A204.1 (cell line): ENCODE data around the gene KCNMA1.
"Not testable (repeated sequence)": the region's sequence is repeated elsewhere in the genome, so short reads cannot be mapped to it uniquely, and the experiment has no call there.

Source experiments
- FAIRE-seq: peaks from 2 replicates; lab custom pipeline; 2012; peaks lifted over from hg19 to GRCh38; lab: Jason Lieb, UNC

The KCNMA1 gene

DNA sequence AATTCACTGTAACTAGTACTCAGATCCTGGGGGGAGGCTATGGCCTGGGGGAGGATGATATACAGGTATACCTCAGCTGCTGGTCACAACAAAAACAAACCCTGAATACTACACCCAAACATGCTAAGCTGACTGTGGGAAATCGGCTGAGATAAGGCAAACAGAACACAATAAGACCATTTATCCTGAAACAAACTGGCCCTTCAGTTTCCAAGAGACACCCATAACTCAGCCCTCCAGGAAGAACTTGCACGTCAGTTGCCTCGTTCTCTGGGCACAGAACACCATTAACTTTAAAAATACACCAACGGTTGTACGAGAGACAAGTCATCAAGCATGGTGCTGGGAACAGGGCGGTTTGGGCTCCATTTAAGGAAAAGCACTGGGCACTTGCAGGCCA lies 24.1 kb upstream of the KCNMA1 start:
- no peak for FAIRE-seq

DNA sequence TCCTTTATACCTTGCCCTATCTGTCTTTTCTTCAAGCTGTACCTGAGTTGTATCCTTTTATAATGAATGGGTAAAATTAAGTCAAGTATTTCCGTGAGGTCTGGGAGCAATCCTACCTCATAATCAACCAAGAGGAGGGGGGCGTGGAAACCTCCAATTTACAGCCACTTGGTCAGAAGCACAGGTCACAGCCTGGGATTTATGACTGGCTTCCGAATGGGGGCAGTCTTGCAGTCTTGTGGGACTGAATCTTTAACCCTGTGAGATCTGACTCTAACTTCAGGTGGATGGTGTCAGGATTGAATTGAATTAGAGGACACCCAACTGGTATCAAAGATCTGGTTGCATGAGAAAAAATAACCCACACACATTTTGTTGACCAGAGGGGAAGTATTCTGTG lies 23.5 kb upstream of the KCNMA1 start:
- FAIRE-seq: no peak

DNA sequence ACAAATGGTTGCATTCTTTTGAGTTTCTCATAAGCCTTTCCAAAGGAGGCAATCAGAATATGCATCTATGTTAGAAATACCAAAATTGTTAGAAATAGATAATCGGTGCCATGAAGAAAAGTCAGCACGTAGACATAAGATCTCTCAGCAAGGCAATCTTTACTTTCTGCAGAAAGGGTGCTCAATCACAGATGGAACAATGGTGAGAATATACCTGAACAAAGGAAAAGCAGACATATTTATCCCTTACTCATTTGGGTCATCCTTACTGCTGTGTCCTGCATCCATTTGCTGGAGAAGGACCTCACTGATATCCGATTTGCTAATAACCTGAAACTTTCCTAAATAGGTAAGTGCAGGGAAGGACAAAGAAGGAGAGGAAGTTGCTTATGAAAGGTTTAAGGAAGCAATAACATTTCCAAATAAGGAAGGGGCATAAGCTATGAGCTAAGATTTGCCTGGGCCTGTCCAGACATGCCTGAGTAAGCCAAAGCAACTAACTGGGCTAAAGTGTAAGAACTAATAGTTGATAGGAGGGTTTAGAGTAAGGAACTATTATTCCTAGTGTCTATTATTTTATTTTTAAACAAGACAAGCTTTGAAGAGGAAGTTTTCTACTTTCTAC lies 21.6 kb upstream of the KCNMA1 start:
- FAIRE-seq: not testable (repeated sequence)

DNA sequence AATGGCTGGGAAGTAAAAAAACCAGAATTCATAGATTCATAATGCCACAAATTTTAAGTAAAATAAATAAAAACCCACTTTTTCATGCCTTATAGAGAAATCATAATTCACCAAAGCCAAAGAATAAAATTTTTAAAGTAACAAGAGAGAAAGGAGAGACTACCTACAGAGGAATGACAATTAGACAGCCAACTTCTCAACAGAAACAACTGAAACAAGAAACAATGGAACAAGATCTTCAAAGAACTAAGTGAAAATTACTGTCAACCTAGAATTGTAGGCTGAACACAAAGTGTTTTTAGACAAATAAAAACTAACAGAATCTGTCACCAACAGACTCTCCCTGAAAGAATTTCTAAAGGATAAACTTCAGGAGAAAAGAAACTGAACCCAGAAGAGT lies 15.6 kb upstream of the KCNMA1 start:
- FAIRE-seq: no peak

DNA sequence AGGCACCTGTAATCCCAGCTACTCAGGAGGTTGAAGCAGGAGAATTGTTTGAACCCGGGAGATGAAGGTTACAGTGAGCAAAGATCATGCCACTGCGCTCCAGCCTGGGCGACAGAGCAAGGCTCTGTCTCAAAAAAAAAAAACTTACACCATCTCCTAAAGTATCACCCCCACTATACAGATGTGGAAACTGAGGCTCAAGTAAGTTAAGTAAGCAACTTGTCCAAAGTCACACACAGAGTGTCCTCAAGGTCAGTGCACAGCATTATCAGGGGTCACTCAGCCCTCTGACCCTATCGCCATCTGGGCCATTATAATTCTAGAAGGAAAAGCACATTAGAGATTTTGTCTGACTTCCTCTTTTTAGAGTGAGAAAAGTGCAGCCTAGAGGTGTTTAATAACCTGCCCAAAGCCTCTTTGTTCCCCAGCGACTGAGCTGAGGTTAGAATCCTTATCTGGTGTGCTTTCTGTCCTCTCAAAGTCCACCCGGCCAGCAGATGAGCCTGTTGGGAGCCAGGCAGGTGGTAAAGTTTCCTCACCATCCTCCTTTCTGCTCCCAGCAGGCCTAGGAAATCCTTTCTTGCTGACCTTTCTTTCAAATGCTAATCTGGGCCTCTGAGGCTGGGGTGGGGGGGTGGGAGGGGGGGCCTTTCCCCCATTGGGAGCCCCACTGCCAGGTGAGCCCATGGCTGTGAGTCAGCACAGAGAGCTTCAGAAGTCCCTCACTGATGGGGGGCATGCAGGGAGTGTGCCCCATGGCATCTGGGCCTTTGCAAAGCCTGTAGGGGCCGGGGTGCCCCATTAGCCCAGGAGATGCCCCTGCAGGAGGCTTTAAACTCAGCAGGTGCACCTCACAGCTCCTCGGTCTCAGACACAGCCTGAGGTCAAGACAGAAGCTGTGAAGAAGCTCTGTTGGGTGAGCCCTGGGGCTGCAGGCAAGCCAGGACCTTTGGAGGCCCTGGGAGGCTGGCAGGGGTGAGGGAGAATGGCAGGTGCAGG lies 12.0 kb upstream of the KCNMA1 start:
- no peak for FAIRE-seq

DNA sequence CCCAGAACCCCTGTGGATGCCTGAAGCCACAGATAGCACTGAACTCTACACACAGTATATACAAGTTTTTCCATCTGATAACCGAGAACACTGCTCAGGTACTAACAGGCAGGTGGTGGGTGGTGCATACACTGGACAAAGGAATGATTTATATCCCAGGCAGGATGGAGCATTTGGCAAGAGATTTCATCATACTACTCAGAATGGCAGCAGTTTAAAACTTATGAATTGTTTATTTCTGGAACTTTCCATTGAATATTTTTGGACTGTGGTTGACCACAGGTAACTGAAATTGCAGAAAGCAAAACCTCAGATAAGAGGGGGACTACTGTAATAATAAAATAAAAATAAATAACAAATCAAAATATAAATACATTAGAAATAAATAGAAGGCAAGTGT lies 10.9 kb upstream of the KCNMA1 start:
- no peak for FAIRE-seq

DNA sequence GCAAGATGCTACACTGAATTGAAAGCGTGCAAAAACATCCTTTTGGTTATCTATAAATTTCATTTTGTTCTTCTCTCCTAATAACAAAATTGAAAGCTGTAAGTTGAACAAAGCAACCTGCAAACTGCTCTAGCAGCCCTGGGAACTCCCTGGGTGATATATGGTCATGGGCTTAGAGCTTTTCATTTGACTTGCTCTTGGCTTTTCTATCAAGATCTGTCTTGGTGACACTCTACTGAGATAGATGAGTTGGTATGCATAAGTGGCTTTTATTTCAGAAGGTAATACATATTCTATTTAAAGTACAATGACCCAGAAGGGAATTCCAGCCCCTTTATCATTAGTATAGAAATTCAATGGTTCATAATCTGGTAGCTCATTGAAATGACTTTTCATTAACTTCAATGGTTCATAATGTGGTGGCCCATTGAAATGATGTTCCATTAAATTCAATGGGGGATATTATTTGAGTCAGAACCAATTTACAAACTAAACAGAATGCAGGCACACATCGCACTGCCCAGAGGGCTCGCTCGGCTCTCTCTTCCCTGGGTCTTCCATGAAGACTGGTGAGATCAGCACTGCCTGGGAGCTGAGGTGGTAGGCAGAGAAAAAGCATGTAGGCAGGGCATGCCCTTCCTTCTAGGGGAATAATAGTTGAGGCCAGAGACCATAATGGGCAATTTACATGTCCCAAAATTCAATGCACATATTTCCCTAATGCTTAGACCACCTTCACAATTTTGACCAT lies 10.1 kb upstream of the KCNMA1 start:
- no peak for FAIRE-seq

DNA sequence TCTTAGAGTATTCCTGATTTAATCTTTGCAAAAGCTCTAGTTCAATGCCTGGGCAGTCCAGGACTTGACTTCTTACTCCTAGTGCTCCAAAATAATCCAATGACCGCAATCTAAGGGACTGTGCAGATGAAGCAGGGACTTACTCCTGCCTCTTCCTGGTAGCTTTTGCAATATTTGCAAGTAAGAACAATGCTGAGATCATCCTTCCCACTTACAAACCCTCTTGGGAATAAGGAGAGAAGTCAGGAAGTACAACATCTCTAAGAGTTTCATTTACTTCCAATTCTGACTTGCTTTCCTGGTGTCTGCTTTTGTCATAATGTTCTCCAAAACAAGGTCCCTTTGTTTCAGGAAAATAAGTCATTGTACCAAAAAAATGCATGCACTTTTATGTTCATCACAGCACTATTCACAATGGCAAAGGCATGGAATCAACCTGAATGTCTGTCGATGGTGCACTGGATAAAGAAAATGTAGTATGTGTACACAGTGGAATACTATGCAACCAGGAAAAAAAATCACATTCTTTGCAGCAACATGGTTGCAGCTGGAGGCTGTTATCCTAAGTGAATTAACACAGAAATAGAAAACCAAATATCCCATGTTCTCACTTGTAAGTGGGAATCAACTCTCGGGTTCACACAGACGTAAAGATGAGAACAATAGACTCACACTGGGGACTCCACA lies 7.1 kb upstream of the KCNMA1 start:
- FAIRE-seq: no peak

DNA sequence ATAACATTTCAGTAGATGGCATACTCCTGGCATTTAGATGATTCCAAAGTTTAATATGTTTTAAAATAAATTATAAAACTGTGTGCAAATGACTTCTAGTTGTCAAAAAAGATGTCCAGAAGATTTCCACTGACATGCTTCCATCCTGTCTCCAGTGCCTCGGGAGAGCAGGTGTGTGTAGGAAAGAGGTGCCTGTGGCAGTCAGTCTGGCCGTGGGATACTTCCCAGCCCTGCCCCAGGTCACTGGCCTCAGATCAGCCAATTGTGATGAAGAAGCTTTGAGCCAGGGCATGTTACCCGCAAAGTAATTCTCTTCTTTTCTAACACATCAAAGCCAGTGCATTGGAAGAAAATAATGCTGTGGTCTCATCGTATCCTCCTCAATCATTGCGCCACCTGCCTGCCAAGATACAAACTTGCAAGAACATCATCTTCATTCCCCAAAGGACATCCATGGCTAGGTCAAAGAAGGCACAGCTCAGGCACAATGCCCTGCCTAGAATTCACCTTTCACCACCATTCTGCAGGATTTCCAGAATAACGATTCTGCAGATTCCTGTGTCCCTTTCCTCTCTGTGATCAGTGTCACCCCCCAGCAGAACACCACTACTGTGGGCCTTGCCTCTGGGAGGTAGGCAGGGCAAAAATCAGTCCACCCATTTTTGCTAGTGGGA lies 6.3 kb upstream of the KCNMA1 start:
- peak; percentile 23 for FAIRE-seq

DNA sequence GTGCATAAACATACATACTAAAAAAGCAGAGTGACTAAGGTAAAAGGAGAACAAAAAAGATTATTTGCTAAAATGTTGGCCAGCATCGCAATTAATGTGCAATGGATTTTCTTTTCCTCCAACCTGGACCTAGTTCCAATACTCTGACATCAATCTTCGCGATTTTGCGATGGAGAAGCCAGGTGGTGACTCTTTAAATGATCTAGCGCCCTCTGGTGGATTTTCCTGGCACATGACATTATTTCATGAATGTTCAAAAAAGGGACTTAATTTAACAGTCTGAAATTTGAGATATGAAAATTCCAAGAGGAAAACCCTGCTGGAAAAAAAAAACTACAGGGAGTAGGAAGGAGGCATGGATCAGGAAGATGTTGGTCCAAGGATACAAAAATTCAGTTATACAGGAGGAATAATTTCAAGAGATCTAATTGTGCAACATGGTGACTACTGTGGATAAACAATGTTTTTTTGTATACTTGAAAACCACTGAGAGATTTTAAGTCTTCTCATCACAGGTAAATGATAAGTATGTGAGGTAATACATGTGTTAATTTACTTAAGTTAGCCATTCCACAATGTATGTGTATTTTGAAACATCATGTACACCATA lies 4.3 kb upstream of the KCNMA1 start:
- FAIRE-seq: peak; percentile 98

DNA sequence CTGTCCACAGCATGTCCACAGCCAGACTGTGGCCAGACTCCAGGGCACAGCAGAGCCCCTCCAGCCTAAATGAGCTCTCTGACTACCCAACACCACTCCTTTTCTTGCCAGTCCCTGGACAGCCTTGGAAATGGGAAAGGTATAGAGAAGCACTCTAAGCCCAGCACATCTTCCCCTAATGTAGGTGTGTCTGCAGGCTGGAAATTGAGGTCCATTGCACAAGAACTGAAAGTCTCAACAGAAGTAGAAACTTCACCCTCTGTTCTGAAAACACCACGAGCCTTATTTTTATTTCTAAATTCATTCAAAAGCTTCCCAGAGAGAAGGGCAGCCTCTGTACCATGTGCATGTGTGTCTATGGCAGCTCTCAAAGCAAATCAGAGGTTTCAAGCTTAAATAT lies 3.7 kb upstream of the KCNMA1 start:
- FAIRE-seq: no peak

DNA sequence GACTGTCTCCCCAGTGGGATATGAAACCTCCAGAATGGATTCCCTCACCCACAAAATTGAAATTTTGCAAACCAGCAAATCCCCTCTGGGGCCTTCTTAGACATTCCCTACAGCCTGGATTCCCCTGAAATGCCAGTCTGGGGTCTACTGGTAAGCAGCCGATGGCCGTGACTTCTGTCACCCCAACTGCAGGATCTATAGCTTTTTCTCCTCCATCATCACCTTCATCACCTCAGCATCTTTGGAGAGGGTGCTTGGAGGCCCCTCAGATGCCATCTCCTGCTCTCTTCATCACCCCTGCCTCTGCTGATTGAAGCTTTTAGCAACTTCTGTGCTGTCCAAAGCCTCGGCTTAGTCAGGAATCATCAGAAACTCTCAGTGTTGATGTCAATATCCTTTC lies 2.6 kb upstream of the KCNMA1 start:
- no peak for FAIRE-seq

DNA sequence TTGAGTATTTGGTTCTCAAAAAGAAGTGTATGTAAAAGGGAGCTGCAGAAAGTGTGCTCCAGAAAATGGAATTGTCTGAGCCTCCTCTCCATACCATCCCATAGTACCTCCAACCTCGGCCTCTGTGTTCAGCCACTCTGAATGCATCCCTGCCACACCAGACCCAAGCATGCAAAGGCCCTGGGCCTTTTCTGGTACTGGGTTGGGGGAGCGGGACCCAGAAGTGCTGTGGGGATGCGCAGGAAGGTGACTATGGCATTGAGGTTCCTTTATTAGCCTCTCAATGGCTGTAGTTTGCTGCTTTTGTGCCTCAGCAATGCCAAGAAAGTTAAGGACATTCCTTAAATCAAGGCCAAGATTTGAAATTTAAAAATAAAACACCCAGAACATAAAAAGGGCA lies 2.1 kb upstream of the KCNMA1 start:
- FAIRE-seq: no peak

DNA sequence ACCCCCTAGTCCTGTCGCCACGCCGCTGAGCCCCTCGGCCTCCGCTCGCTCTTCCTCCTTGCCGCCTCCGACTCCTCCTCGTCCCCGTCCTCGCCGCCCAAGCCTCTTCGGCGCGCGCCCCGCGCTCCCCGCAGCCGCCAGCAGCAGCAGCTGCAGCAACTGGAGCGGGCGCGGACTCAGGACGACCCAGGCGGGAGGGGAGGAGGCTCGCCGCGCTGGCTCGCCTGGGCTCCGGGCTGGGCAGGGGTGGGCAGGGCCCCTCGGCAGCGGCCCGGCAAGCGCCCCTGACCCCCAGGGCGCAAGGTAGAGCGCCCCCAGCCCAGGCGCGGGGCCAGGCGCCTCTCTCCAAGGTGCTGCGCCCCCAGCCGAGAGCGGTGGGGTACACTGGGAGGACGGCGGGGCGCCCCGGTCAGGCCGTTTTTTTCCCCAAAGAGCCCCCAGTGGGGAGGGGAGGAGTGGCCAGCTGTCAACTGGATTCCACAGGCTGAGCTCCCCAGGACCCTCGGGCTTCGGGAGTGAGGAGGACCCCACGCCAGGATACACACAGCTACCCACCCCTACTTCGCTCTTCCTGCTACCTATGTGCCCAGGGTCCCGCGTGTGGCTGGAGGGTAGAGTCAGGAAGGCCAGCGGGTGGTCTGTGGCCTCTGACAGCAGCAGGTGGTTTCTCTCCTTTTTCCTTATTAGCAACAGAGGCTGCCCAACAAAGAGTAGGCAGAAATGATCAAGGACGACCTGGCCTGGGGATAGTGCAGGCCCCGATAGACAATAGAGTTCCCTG lies 903 bp upstream of the KCNMA1 start:
- no peak for FAIRE-seq

DNA sequence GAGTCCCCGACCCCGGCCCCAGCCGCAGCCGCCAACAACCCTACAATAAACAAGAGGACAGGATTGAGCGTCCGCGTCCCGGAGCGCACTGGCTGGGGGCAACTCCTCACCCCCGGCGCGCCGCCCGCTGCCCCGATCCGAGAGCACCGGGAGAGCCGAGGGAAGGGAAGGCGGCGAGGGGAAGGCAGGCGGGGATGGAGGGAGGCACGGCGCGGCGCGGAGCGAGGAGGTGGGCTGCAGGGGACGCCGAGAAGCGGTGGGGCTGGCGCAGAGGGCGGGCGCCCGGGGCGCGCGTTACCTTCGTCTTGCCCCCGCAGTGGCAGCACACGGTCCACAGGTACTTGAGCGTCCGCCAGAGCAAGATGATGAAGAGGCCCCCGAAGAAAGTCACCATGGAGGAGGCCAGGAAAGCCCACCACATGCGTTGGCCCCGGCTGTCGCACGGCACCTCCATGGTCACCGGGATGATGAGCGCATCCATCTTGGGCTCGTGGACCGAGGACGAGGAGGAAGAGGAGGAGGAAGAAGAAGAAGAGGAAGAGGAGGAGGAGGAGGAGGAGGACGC lies 559 bp downstream of the KCNMA1 start:
- no peak for FAIRE-seq

DNA sequence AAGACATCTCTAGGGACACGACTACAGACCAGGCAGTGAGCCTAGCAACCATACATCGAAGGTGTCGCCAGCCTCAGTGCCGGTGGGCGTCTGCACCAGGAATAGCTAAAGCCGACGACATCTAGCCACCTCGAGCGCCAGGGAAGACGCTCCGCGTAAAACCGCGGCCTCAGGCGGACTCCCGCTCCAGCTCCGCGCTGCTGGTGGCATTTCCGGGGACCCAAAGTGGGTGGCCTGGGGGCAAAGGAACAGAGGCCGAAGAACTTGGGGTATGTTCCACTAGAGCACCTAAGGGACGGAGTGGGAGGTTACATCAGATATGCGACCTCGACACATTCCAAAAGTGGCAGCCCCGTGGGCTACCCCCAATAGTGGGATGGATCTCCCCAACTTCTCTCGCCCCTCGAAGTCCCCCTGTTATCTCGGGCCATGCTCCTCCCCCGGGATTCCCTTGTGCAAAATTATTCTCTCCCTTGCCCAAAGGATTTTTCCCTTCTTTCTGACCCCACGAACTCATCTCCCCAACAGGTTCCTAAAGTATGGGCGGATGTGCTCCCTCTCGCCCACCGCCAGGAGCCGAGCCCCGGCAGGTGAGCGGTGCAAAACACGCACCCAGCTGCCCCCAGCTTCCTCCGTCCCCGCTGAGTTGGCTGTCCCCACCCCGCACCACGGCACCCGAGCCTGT lies 1.2 kb downstream of the KCNMA1 start:
- FAIRE-seq: no peak

DNA sequence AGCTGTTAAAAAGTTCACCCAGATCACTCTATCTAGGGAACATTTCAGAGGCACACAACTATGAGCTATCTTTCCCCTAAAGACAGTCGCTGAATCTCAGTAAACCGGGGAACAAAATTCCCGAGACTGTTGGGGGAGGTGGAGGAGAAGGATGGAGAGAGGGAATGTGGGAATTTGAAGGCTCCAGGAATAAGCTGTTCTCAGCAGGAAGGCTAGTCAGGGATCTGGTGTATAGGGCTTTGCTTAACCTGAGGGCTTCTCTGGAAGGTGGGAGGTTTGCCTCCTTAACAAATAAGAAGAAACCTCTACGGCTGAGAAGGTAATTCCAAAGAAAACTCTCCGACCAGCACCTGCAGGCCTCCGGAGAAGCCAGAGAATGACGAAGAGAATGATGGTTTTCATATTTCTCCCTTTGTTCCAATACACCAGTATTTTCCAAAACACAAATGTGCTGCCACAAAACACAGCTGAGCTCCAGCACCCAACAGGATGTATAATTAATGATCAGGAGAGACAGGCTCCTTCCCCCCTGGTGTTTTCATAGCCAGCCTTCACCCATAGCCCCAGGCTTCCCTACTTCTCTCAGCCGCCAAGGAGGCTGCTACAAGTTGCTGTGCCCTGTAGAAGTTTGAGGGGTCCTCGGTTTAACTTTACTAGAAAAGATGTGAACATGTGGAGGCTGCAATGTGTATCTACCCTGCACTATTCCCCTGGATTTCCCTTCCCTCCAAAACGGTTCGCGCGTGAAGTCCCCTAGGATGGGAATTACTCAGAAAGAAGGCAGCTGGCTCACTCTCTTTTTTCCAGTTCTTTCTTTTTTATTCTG lies 2.0 kb downstream of the KCNMA1 start:
- FAIRE-seq: no peak

DNA sequence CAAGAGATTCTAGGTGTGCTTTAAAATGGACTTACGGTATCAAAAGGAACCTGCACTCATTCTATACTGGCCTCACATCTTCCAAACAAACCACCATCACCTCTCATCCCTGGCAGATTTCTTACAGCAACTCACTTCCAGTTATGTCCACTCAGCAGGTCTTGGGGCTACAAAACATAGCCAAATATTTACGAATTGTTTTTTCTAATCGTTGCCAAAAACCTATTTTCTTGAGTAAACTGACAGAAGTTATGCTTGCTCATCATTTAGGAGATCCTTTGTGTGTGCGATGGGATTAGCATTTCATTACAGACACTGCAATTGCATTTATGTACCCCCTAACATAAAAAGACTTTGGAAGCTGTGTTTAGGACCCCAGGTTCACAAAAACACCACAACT lies 2.7 kb downstream of the KCNMA1 start:
- no peak for FAIRE-seq

DNA sequence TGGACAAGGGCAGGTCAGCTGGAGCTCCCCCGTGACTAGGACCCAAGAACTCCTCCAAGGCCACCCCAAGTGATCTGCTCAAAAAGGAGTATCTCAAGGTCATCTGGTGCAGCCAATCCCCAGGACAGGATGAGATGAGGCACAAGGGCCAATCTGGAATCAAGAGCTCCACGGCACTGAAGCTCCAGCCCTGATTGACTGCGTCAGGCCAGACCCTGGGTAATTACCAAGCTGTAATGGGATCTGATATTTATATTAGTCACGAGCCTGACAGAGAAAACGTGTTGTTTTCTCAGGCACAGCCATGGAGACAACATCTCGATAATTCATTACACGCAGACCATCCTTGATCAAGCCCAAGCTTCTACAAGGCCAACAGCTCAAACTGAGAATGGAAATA lies 4.2 kb downstream of the KCNMA1 start:
- no peak for FAIRE-seq
